Fibroblast of villous mesenchyme (primary cell): ENCODE data around the gene CD276. TPM values are rescaled to one million over a fixed set of nuclear protein-coding genes. Genes with fewer than 3 reads are reported as not detected.

Experiments used
- DNase-seq: peaks from one replicate; pipeline ENCODE4 v3.0.0-alpha.2; 2010; ENCODE audit warnings: low read depth
- H3K4me3 ChIP-seq: 2 replicates; pipeline ENCODE4 v1.5.1; 2011; ENCODE audit warnings: low read depth, mild to moderate bottlenecking, low read length
- CTCF ChIP-seq: IDR thresholded peaks from 2 replicates; pipeline ENCODE4 v1.5.1; 2012; ENCODE audit warnings: low read depth, mild to moderate bottlenecking, low read length; ENCODE audit not compliant: insufficient read depth
- total RNA-seq: library from RNA; depleted of rRNA; stranded (reverse); fragments of >200 nt; gene quantifications from 2 replicates; pipeline ENCODE4 v1.2.3, GENCODE V29; 2012

Gene CD276
- total RNA-seq, 1 donor, result 81.2 TPM

DNA sequence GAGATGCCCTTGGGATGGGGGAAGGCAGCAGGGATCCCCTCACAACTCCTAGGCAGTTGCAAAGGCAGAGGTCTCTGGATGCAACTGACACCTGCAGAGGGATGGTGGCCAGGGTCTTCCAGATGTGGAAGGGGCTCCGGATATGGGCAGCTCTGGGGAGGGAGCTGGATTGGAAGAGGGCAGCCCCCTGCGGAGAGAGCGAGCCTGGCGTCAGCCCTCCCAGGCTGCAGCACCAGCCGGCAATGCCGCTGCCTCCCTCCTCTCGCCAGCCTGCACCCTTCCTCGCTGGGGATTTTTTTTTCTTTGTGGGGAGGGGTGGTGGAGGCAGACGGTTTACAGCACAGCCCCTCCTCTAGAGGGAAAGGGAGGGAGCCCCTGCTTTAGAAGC lies 67.3 kb downstream of the CD276 start:
- no peak overlapping the region for H3K4me3 ChIP-seq
- no peak for DNase-seq
- TF ChIP-seq CTCF, result no peak

DNA sequence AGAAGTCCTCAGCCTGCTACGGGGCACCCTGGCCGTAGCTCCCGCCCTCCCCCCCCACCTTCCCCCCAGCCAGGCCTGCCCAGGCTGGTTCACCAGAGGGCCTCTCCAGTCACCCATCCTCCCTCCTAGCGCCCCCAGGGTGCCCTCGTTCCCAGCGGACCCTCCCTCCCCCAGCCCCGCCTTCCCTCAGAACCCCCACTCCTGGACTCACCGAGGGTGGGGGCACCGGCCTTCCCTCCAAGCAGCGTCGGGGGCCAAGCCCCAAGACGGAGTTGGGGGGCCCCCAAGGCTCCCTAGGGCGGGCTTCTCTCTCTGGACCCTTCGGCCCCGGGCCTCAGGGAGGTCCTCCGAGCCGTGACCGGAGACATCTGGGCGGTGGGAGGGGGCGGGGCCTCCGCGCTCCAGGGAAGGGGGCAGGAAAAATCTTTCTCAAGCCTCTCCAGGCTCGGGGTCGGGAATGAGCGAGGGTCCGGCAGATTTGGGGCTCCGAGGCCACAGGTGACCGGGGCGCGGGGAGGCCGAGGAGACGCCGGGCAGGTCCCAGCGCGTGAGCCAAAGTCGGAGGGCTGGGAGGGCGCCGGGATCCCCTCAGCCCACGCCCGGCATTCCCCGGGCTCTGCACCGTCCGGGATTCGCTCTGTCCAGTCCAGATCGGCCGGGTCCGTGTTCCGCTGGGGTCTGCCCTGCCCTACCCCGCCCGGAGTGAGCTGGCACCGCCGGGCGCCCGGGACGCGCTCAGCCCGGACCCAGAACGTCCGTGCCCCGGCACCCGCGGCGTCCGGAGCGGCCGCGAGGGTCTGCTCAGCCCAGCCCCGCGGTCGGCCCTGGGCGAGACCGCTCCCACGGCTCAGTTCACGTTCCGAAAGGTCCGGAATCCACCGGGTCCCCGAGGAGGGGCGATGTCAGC lies 68.0 kb downstream of the CD276 start:
- H3K4me3 ChIP-seq, result peak overlapping the region; percentile 37
- DNase-seq, result no peak
- TF ChIP-seq CTCF, result no peak

DNA sequence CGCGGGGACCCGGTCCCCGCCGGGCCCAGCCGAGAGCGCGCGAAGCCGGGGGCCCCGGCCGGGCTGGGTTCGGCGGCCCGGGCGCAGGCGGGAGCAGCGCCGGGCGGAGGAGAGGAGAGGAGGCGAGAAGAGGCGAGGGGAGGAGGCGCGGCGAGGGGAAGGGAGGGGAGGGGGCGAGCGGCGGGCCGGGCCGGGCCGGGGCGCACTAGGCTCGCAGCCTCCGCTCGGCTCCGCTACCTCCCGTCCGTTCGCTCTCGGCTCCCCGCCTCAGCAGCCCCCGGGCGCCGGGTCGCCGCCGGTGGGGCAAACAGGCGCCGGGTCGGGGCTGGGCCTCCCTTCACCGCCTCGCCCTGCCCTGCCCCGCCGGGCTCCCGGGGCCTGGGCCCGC lies 68.6 kb downstream of the CD276 start:
- peak overlapping the region; percentile 37 for H3K4me3 ChIP-seq
- no peak for DNase-seq
- TF ChIP-seq CTCF, result no peak

GRCh38 chr15:73753250-73754130 lies 69.3 kb downstream of the CD276 start, which contains the start of gene INSYN1:
Gene INSYN1, minus strand, starts transcription at chr15:73753351. Its CDS starts 2,221 bp downstream, at chr15:73751130.
- DNase-seq, result peak; percentile 17
- TF ChIP-seq CTCF, result no peak
- peak within 1 kb of the TSS; percentile 37 for H3K4me3 ChIP-seq

GRCh38 chr15:73754461-73754860 lies 70.3 kb downstream of the CD276 start:
- no peak for DNase-seq
- no peak for TF ChIP-seq CTCF
- H3K4me3 ChIP-seq, result no peak overlapping the region

DNA sequence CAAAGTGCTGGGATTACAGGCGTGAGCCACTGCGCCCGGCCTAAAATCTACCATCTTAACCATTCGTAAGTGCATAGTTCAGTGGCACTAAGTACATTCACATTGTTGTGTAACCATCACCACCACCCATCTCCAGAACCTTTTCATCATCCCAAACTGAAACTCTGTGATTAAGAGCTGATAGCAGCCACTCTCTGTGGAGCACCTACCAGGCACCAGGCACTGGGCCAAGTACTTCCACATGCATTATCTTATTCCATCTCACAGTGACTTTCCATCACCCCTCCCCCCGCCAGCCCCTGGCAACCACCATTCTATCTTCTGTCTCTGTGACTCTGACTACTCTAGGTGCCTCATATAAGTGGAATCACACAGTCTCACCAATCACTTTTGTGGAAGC lies 71.3 kb downstream of the CD276 start:
- TF ChIP-seq CTCF, result no peak
- no peak for DNase-seq
- no peak overlapping the region for H3K4me3 ChIP-seq
